ENCODE results near the gene SDHC.
A peak's percentile ranks its signal among the peaks of the same experiment; 100 is the strongest.

DNA sequence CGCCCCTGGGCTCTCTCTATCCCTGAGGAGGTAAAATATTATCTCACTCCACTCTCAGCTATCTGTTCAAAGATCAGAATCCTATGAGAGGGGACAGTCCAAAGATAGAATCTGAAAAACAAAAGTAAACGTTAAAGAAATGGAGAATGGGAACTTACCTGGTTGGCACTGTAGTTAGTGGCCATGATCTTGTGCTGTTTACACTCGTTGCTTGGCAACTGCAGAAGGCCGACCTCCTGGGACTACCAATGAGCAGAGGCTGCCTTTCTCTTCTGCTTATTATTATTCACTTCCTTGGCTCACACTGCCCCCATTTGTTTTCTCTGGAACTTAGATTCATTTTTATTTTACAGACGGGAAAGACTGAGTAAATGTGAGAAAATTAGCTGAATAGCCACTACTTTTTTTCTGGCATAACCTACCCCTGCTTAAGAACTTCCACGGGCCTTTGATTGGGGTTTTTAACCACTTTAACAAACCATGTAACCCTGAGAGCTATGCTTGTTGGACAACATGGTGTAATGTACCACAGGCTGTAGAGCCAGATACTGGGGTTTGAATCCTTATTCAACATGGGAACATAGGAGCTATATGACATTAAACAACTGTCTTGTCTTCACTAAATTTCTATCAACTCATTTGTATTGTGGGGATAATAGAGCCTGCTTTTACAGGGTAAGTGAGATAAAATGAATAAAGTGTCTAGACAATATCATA is 53.7 kb downstream of the SDHC start, which contains the start of gene CFAP126:
- TF ChIP-seq TAF1 (IDR thresholded peaks at IDR 0.05; ENCODE audit: borderline replicate concordance, low read depth, low read length): no peak
- TF ChIP-seq POLR2AphosphoS5 (IDR thresholded peaks at IDR 0.05; ENCODE audit: low read depth, low read length): no peak
- TF ChIP-seq CHD2 (IDR thresholded peaks at IDR 0.05; ENCODE audit: low read length, partially characterized antibody): no peak
- no peak for TF ChIP-seq FOXM1 (IDR thresholded peaks at IDR 0.05; ENCODE audit: low read depth)
- TF ChIP-seq, protein P1, sequence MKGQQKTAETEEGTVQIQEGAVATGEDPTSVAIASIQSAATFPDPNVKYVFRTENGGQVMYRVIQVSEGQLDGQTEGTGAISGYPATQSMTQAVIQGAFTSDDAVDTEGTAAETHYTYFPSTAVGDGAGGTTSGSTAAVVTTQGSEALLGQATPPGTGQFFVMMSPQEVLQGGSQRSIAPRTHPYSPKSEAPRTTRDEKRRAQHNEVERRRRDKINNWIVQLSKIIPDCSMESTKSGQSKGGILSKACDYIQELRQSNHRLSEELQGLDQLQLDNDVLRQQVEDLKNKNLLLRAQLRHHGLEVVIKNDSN (IDR thresholded peaks at IDR 0.05; ENCODE audit: borderline replicate concordance, low read depth): no peak
- TF ChIP-seq, protein P2, sequence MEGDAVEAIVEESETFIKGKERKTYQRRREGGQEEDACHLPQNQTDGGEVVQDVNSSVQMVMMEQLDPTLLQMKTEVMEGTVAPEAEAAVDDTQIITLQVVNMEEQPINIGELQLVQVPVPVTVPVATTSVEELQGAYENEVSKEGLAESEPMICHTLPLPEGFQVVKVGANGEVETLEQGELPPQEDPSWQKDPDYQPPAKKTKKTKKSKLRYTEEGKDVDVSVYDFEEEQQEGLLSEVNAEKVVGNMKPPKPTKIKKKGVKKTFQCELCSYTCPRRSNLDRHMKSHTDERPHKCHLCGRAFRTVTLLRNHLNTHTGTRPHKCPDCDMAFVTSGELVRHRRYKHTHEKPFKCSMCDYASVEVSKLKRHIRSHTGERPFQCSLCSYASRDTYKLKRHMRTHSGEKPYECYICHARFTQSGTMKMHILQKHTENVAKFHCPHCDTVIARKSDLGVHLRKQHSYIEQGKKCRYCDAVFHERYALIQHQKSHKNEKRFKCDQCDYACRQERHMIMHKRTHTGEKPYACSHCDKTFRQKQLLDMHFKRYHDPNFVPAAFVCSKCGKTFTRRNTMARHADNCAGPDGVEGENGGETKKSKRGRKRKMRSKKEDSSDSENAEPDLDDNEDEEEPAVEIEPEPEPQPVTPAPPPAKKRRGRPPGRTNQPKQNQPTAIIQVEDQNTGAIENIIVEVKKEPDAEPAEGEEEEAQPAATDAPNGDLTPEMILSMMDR (IDR thresholded peaks at IDR 0.05): peak; percentile 41
- TF ChIP-seq, protein P3, sequence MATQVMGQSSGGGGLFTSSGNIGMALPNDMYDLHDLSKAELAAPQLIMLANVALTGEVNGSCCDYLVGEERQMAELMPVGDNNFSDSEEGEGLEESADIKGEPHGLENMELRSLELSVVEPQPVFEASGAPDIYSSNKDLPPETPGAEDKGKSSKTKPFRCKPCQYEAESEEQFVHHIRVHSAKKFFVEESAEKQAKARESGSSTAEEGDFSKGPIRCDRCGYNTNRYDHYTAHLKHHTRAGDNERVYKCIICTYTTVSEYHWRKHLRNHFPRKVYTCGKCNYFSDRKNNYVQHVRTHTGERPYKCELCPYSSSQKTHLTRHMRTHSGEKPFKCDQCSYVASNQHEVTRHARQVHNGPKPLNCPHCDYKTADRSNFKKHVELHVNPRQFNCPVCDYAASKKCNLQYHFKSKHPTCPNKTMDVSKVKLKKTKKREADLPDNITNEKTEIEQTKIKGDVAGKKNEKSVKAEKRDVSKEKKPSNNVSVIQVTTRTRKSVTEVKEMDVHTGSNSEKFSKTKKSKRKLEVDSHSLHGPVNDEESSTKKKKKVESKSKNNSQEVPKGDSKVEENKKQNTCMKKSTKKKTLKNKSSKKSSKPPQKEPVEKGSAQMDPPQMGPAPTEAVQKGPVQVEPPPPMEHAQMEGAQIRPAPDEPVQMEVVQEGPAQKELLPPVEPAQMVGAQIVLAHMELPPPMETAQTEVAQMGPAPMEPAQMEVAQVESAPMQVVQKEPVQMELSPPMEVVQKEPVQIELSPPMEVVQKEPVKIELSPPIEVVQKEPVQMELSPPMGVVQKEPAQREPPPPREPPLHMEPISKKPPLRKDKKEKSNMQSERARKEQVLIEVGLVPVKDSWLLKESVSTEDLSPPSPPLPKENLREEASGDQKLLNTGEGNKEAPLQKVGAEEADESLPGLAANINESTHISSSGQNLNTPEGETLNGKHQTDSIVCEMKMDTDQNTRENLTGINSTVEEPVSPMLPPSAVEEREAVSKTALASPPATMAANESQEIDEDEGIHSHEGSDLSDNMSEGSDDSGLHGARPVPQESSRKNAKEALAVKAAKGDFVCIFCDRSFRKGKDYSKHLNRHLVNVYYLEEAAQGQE (IDR thresholded peaks at IDR 0.05; ENCODE audit: low read depth, low read length): no peak
- no peak for TF ChIP-seq RXRA (IDR thresholded peaks at IDR 0.05; ENCODE audit: borderline replicate concordance, low read depth)
- TF ChIP-seq EZH2phosphoT487 (IDR thresholded peaks at IDR 0.05; ENCODE audit: borderline replicate concordance, low read depth): no peak
- TF ChIP-seq, protein P4, sequence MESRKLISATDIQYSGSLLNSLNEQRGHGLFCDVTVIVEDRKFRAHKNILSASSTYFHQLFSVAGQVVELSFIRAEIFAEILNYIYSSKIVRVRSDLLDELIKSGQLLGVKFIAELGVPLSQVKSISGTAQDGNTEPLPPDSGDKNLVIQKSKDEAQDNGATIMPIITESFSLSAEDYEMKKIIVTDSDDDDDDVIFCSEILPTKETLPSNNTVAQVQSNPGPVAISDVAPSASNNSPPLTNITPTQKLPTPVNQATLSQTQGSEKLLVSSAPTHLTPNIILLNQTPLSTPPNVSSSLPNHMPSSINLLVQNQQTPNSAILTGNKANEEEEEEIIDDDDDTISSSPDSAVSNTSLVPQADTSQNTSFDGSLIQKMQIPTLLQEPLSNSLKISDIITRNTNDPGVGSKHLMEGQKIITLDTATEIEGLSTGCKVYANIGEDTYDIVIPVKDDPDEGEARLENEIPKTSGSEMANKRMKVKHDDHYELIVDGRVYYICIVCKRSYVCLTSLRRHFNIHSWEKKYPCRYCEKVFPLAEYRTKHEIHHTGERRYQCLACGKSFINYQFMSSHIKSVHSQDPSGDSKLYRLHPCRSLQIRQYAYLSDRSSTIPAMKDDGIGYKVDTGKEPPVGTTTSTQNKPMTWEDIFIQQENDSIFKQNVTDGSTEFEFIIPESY (IDR thresholded peaks at IDR 0.05; ENCODE audit: borderline replicate concordance, low read depth): no peak
- no peak for TF ChIP-seq GATA2 (CRISPR knock-in tag; IDR thresholded peaks at IDR 0.05)

All from SK-N-SH (cell line).